AG04449 (cell line): ENCODE results near the gene SLC25A15.
"Not testable (repeated sequence)": the region's sequence is repeated elsewhere in the genome, so short reads cannot be mapped to it uniquely, and the experiment has no call there.

ENCODE experiments used
- CTCF ChIA-PET: fragments of 350-600 bp; formaldehyde crosslinking; extraction: SDS; loops from one replicate; lab custom pipeline; 2021; ENCODE audit warnings: antibody characterized with exemption; lab: Yijun Ruan, JAX
- POLR2A ChIA-PET: fragments of 400-600, 350-600 bp; formaldehyde crosslinking; extraction: SDS; loops from one replicate; lab custom pipeline; 2020; ENCODE audit warnings: antibody characterized with exemption, inconsistent platforms; lab: Yijun Ruan, JAX
- DNase-seq: peaks from one replicate; pipeline ENCODE4 v3.0.0-alpha.2; 2010; ENCODE audit warnings: low read depth, low spot score
- H3K4me3 ChIP-seq: 2 replicates; pipeline ENCODE4 v1.5.1; 2011; ENCODE audit warnings: low read depth, mild to moderate bottlenecking, control low read depth, low read length
- TF ChIP-seq, protein P1 (sequence below): IDR thresholded peaks from one replicate; pipeline ENCODE4 v1.5.1; 2011; ENCODE audit warnings: mild to moderate bottlenecking, moderate library complexity, low read length, control low read depth, inconsistent platforms; ENCODE audit not compliant: insufficient read depth; ENCODE audit errors: missing control alignments

SLC25A15 gene

GRCh38 chr13:40786568-40786996, 2.8 kb upstream of the SLC25A15 start:
- ChIA-PET POLR2A (no interaction called here), CTCF (interaction anchor here (0.8 to 4.3 kb wide), 3 partner anchors 9 to 820 kb away, joined by 3 to 25 read pairs (median 3); no protein-coding TSS in a partner anchor)
- H3K4me3 ChIP-seq: no peak overlapping the region
- no peak for DNase-seq
- TF ChIP-seq, protein P1, sequence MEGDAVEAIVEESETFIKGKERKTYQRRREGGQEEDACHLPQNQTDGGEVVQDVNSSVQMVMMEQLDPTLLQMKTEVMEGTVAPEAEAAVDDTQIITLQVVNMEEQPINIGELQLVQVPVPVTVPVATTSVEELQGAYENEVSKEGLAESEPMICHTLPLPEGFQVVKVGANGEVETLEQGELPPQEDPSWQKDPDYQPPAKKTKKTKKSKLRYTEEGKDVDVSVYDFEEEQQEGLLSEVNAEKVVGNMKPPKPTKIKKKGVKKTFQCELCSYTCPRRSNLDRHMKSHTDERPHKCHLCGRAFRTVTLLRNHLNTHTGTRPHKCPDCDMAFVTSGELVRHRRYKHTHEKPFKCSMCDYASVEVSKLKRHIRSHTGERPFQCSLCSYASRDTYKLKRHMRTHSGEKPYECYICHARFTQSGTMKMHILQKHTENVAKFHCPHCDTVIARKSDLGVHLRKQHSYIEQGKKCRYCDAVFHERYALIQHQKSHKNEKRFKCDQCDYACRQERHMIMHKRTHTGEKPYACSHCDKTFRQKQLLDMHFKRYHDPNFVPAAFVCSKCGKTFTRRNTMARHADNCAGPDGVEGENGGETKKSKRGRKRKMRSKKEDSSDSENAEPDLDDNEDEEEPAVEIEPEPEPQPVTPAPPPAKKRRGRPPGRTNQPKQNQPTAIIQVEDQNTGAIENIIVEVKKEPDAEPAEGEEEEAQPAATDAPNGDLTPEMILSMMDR: no peak

- H3K4me3 ChIP-seq: no peak overlapping the region
- TF ChIP-seq, protein P1: no peak
- no peak for DNase-seq
- ChIA-PET CTCF (interaction anchor here (0.8 to 4.3 kb wide), 3 partner anchors 10 to 821 kb away, joined by 3 to 25 read pairs (median 3); no protein-coding TSS in a partner anchor), POLR2A (interaction anchor here (2.0 kb wide), 1 partner anchor 274 kb away, joined by 7 read pairs; the partner anchor contains the start of gene WBP4)
Measured at GRCh38 chr13:40787062-40787461, 2.3 kb upstream of the SLC25A15 start.

DNA sequence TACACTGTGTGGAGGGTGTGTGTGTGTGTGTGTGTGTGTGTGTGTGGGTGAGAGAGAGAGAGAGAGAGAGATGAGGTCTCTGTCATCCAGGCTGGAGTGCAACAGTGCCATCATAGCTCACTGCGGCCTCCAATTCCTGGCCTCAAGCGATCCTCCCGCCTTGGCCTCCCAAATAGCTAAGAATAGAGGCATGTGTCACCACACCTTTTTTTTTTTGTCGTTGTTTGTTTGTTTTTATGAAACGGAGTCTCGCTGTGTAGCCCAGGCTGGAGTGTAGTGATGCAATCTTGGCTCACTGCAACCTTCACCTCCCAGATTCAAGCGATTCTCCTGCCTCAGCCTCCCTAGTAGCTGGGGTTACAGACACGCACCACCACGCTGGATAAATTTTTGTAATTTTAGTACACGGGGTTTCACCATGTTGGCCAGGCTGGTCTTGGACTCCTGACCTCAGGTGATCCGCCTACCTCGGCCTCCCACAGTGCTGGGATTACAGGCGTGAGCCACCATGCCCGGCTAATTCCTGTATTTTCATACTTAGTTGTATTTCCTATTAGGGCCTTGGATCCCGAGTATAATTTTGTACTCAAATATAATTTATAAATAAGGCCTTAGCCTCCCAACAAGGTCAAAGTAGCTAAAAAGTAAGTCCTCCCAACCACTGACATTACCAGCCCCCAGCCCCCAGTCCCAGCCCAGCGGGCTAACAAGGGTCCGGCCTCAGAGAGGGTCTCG, 704 bp upstream of the SLC25A15 start:
- CTCF ChIA-PET: interaction anchor here (0.5 to 4.3 kb wide), 7 partner anchors 8 to 266 kb away, joined by 3 to 25 read pairs (median 4); no protein-coding TSS in a partner anchor
- H3K4me3 ChIP-seq: peak overlapping the region; percentile 70
- POLR2A ChIA-PET: interaction anchor here (0.5 to 2.0 kb wide), 6 partner anchors 16 to 272 kb away, joined by 3 to 7 read pairs (median 3); partner anchors contain the start of gene WBP4
- not testable (repeated sequence) for DNase-seq

DNA sequence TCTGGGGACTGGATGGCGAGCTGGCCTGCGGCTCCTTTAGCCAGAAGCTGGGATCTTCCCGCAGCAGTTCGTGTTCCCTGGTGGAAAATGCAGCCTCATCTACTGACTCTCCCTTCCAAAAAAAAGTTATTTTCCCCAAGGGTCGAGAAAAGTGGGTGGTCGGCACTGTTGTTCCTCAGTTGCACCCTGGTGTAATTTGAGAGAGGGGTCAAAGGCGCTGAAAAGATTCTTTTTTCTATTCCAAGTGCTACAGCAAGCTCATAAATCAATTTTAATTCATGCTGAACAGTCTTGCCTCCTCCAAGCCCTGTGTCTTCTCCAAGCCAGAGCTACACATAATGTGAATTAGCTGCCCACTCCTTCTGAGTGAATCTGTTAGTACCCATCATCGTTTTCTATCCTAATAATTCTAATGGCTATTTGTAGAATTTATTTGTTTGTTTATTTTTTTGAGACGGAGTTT, 774 bp downstream of the SLC25A15 start:
- TF ChIP-seq, protein P1: no peak
- peak overlapping the region; percentile 70 for H3K4me3 ChIP-seq
- CTCF ChIA-PET: interaction anchor here (0.8 to 4.3 kb wide), 6 partner anchors 9 to 270 kb away, joined by 3 to 25 read pairs (median 4); no protein-coding TSS in a partner anchor
- DNase-seq: no peak
- POLR2A ChIA-PET: interaction anchor here (1.4 to 1.7 kb wide), 2 partner anchors 20 to 271 kb away, joined by 3 to 6 read pairs; partner anchors contain the start of gene WBP4

DNA sequence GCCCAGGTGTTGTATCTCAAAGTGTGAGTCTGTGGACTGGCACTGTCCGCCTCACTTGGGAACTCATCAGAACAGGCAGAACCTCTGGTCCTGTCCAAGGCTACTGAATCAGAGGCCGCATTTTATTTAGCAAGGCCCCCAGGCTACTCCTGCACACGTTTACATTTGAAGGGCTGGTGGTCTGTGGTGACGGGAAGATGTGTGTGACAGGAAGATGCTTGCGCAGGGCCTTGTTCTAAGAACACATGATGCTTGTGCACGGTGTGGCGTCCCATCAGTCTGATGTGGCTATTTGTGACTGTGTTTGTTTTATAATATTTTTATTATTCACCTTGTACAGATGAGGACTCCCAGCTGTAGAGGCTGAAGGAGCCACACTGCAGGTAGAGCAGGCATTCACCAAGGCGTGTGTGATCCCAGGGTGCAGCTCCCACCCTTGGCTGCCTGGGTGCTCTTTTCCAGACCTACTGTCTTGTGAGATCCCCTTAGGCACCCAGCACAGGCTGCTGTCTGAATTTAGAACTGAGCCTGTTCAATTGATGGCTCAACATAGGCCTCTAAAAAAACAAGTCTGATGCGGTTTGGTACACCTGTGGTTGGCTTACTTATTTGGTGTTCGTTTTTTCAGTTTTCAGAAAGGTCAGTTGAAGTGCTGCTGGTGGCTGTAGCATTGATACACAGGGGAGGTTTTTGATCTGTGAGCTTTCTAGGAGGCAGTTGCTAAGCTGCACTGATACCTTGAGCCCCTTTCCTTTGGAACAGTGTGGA, 3.1 kb downstream of the SLC25A15 start:
- TF ChIP-seq, protein P1: no peak
- ChIA-PET POLR2A (no interaction called here), CTCF (no interaction called here)

DNA sequence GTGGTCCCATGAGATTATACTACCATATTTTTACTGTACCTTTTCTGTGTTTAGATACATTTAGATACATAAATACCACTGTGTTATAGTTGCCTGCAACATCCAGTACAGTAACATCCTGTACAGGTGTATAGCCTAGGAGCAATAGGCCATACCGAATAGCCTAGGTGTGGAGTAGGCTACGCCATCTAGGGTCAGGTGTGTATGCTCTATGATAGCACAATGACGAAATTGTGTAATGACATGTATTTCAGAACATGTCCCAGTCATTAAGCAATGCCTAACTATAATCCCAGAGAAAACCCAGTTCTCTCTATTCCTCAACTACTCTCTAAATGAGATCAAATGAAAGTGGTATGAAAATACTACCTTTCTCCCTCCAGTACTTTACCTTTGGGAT, 3.9 kb downstream of the SLC25A15 start:
- ChIA-PET POLR2A (no interaction called here), CTCF (no interaction called here)
- no peak for DNase-seq
- TF ChIP-seq, protein P1: no peak
- no peak overlapping the region for H3K4me3 ChIP-seq

More for the DNA sequence above, 3.1 kb downstream of the SLC25A15 start:
- H3K4me3 ChIP-seq: no peak overlapping the region
- DNase-seq: no peak
